ENCODE results near the gene IFFO2.

The IFFO2 gene

GRCh38 chr1:18962855-18963737 lies 6.6 kb upstream of the IFFO2 start:
- Histone ChIP-seq H4K20me1 (ENCODE audit: insufficient read depth, low read length) (no peaks in the 10 kb centered on the region), H3K4me3 (ENCODE audit: low read depth, low read length, poor library complexity, severe bottlenecking) (no peak overlapping the region), H3K9me3 (ENCODE audit: low read length) (no peaks in the 10 kb centered on the region), H3F3A (ENCODE audit: insufficient read depth, low read length) (no peaks in the 10 kb centered on the region), H3K79me2 (ENCODE audit: insufficient read depth, low read length) (no peaks in the 10 kb centered on the region), H3K4me2 (ENCODE audit: low read length) (no peak overlapping the region), H3K27ac (ENCODE audit: low read depth, low read length, poor library complexity, severe bottlenecking) (no peak overlapping the region), H3K27me3 (ENCODE audit: insufficient read depth, low read length) (peaks cover 7% of the 10 kb centered on the region; the same call in 1 of the 2 replicates), H3K36me3 (ENCODE audit: insufficient read depth, low read length) (no peaks in the 10 kb centered on the region), H3K4me1 (ENCODE audit: insufficient read depth, low read length, severe bottlenecking) (no peaks in the 10 kb centered on the region), H3K9me2 (ENCODE audit: low read depth, low read length) (no peaks in the 10 kb centered on the region), H2AFZ (ENCODE audit: low read length) (no peak overlapping the region), H3K9ac (ENCODE audit: low read length) (no peak overlapping the region)
- TF ChIP-seq EZH2 (IDR thresholded peaks at IDR 0.05; ENCODE audit: borderline replicate concordance, low read length) (no peak), CTCF (IDR thresholded peaks at IDR 0.05; ENCODE audit: low read length) (no peak)

GRCh38 chr1:18962121-18962721 lies 5.7 kb upstream of the IFFO2 start:
- H3K27ac ChIP-seq (ENCODE audit: low read depth, low read length, poor library complexity, severe bottlenecking): no peak overlapping the region
- no peak overlapping the region for H3K4me3 ChIP-seq (ENCODE audit: low read depth, low read length, poor library complexity, severe bottlenecking)
- H3K4me2 ChIP-seq (ENCODE audit: low read length): no peak overlapping the region
- H3K36me3 ChIP-seq (ENCODE audit: insufficient read depth, low read length): no peaks in the 10 kb centered on the region
- peaks cover 13% of the 10 kb centered on the region; the same call in 1 of the 2 replicates for H3K27me3 ChIP-seq (ENCODE audit: insufficient read depth, low read length)
- H3K79me2 ChIP-seq (ENCODE audit: insufficient read depth, low read length): no peaks in the 10 kb centered on the region
- H3K9ac ChIP-seq (ENCODE audit: low read length): no peak overlapping the region
- no peaks in the 10 kb centered on the region for H4K20me1 ChIP-seq (ENCODE audit: insufficient read depth, low read length)
- no peak for TF ChIP-seq CTCF (IDR thresholded peaks at IDR 0.05; ENCODE audit: low read length)
- no peak for TF ChIP-seq EZH2 (IDR thresholded peaks at IDR 0.05; ENCODE audit: borderline replicate concordance, low read length)
- no peaks in the 10 kb centered on the region for H3K9me2 ChIP-seq (ENCODE audit: low read depth, low read length)
- H2AFZ ChIP-seq (ENCODE audit: low read length): no peak overlapping the region
- no peaks in the 10 kb centered on the region for H3K9me3 ChIP-seq (ENCODE audit: low read length)
- no peaks in the 10 kb centered on the region for H3F3A ChIP-seq (ENCODE audit: insufficient read depth, low read length)
- no peaks in the 10 kb centered on the region for H3K4me1 ChIP-seq (ENCODE audit: insufficient read depth, low read length, severe bottlenecking)

- H3K4me3 ChIP-seq (ENCODE audit: low read depth, low read length, poor library complexity, severe bottlenecking): no peak overlapping the region
- H3K27me3 ChIP-seq (ENCODE audit: insufficient read depth, low read length): peaks cover 6% of the 10 kb centered on the region; the same call in 1 of the 2 replicates
- no peaks in the 10 kb centered on the region for H3F3A ChIP-seq (ENCODE audit: insufficient read depth, low read length)
- no peaks in the 10 kb centered on the region for H3K9me2 ChIP-seq (ENCODE audit: low read depth, low read length)
- H3K4me2 ChIP-seq (ENCODE audit: low read length): no peak overlapping the region
- H2AFZ ChIP-seq (ENCODE audit: low read length): no peak overlapping the region
- H3K79me2 ChIP-seq (ENCODE audit: insufficient read depth, low read length): no peaks in the 10 kb centered on the region
- no peaks in the 10 kb centered on the region for H4K20me1 ChIP-seq (ENCODE audit: insufficient read depth, low read length)
- TF ChIP-seq EZH2 (IDR thresholded peaks at IDR 0.05; ENCODE audit: borderline replicate concordance, low read length): no peak
- no peak for TF ChIP-seq CTCF (IDR thresholded peaks at IDR 0.05; ENCODE audit: low read length)
- H3K4me1 ChIP-seq (ENCODE audit: insufficient read depth, low read length, severe bottlenecking): peaks cover 4% of the 10 kb centered on the region
- no peaks in the 10 kb centered on the region for H3K36me3 ChIP-seq (ENCODE audit: insufficient read depth, low read length)
- H3K9me3 ChIP-seq (ENCODE audit: low read length): no peaks in the 10 kb centered on the region
- no peak overlapping the region for H3K9ac ChIP-seq (ENCODE audit: low read length)
- H3K27ac ChIP-seq (ENCODE audit: low read depth, low read length, poor library complexity, severe bottlenecking): no peak overlapping the region
These were observed 4.3 kb upstream of the IFFO2 start for GRCh38 chr1:18960821-18961220.

All from OCI-LY1 (cell line).